ENCODE data around the gene SF3B6. TPM values are rescaled to one million over a fixed set of nuclear protein-coding genes. Genes with fewer than 3 reads are reported as not detected.
A peak's percentile ranks its signal among the peaks of the same experiment; 100 is the strongest.

SF3B6 gene
- total RNA-seq, 6 experiments from 2014 or later: 112 to 139 (median 126) TPM

DNA sequence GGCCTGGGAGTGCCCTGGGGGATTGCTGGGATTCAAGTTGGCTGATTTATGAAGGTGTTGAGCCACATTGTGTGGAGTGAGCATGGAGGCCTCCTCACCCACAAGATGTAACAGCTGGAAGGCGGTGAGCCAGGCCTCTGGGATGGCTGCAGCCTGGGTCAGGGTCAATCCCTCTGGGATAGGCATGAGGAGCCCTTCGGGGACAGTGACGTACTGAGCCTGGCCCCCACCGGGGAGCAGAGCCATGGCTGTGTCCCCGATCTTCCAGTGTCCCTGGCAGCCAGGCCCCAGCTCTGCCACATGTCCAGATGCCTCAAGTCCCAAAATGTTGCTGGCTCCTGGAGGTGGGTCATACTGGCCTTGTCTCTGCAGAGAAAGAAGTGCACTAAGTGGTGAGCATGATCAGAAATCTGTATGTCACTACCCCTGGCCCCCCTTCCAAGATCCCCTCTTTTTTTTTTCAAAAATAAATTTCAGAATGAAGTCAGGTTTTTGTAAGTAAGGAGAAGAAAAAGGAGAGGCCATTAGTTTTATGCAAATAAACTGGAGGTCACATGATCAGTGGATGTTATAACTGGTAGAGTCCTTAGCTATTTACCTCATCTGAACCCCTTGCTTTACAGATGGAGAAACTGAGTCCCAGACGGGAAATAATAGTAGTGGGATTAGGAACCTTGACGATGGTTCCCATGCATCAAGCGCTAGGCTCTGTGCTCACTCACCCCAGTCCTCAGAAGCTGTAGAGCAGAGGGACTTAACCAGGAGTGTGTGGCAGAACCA is 6.9 kb upstream of the SF3B6 start:
- Mint-ChIP-seq H3K36me3 (ENCODE audit: low read depth) (peaks cover 21% of the 10 kb centered on the region), H3K27me3 (ENCODE audit: insufficient read depth) (no peaks in the 10 kb centered on the region; the same call in none of the 2 replicates), H3K4me1 (ENCODE audit: low read depth) (peaks cover 42% of the 10 kb centered on the region), H3K27ac (peak overlapping the region; percentile 95), H3K9me3 (no peaks in the 10 kb centered on the region), H3K4me3 (peak overlapping the region; percentile 95)
- TF ChIP-seq, protein P1, sequence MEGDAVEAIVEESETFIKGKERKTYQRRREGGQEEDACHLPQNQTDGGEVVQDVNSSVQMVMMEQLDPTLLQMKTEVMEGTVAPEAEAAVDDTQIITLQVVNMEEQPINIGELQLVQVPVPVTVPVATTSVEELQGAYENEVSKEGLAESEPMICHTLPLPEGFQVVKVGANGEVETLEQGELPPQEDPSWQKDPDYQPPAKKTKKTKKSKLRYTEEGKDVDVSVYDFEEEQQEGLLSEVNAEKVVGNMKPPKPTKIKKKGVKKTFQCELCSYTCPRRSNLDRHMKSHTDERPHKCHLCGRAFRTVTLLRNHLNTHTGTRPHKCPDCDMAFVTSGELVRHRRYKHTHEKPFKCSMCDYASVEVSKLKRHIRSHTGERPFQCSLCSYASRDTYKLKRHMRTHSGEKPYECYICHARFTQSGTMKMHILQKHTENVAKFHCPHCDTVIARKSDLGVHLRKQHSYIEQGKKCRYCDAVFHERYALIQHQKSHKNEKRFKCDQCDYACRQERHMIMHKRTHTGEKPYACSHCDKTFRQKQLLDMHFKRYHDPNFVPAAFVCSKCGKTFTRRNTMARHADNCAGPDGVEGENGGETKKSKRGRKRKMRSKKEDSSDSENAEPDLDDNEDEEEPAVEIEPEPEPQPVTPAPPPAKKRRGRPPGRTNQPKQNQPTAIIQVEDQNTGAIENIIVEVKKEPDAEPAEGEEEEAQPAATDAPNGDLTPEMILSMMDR (IDR thresholded peaks at IDR 0.05): no peak
- no peak for DNase-seq

DNA sequence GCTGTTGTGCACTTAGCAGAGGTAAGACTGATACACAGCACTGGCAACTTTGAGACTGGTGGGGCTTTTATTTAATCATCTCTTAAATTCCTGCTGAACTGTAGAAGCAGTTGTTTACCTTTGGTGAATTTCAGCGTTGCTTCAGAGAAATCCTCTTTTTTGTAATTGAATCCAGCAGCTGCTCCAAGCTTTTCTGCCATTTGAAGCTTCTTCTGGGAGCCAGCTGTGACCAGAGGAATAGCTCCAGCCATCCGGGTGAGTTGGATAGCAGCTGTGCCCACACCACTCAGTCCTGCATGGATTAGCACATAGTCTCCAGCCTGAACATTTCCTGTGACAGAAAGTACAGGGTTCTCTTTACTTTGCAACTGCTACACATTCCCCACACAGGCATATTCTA is 4.6 kb upstream of the SF3B6 start:
- Mint-ChIP-seq H3K27me3 (ENCODE audit: insufficient read depth) (no peaks in the 10 kb centered on the region; the same call in none of the 2 replicates), H3K9me3 (no peaks in the 10 kb centered on the region), H3K27ac (no peak overlapping the region)

DNA sequence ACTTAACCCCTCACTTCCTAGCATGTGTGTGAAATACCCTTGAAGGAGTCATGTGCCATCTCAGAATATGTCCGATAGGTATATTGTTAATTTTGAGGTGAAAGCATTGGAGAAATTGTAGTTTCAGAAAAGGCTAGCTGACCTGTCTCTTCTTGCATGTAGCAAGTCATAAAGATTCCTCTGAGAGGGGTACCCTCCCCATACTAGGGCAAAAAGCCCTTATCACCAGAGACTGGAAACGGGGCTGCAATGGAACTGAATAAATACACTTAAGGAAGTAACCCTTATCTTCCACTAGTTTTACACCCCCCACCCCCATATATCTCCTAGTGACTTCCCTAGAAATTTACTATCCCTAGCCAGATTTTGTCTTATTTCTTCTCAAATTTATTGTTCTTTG is 1.8 kb upstream of the SF3B6 start:
- Mint-ChIP-seq H3K27me3 (ENCODE audit: insufficient read depth) (no peaks in the 10 kb centered on the region; the same call in 1 of the 2 replicates), H3K9me3 (no peaks in the 10 kb centered on the region), H3K4me1 (ENCODE audit: low read depth) (peaks cover 52% of the 10 kb centered on the region), H3K36me3 (ENCODE audit: low read depth) (peaks cover 35% of the 10 kb centered on the region), H3K4me3 (peak overlapping the region; percentile 97), H3K27ac (peak overlapping the region; percentile 92)
- DNase-seq: no peak
- TF ChIP-seq, protein P1 (IDR thresholded peaks at IDR 0.05): no peak

More for the DNA sequence above, 4.6 kb upstream of the SF3B6 start:
- TF ChIP-seq, protein P1 (IDR thresholded peaks at IDR 0.05): no peak
- no peak for DNase-seq
- Mint-ChIP-seq H3K4me1 (ENCODE audit: low read depth) (peaks cover 49% of the 10 kb centered on the region), H3K36me3 (ENCODE audit: low read depth) (peaks cover 21% of the 10 kb centered on the region), H3K4me3 (no peak overlapping the region)

DNA sequence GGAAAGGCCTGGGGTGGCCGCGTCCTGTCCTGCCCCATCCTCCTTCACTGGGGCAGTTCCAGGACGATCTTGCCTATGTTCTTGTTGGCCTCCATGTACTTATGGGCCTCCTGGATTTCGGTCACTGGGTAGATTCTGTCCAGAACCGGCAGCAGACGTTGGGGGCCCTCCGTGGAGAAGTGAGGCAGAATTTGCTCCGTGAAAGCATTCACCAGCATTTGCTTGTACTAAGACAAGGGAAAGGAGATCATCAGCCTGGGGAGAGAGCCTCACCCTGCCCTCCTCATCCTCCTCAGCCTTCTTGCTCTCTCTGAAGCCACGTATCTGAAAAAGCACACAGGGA is 1.4 kb upstream of the SF3B6 start:
- Mint-ChIP-seq H3K36me3 (ENCODE audit: low read depth) (peaks cover 36% of the 10 kb centered on the region), H3K27ac (peak overlapping the region; percentile 92), H3K4me1 (ENCODE audit: low read depth) (peaks cover 48% of the 10 kb centered on the region)

DNA sequence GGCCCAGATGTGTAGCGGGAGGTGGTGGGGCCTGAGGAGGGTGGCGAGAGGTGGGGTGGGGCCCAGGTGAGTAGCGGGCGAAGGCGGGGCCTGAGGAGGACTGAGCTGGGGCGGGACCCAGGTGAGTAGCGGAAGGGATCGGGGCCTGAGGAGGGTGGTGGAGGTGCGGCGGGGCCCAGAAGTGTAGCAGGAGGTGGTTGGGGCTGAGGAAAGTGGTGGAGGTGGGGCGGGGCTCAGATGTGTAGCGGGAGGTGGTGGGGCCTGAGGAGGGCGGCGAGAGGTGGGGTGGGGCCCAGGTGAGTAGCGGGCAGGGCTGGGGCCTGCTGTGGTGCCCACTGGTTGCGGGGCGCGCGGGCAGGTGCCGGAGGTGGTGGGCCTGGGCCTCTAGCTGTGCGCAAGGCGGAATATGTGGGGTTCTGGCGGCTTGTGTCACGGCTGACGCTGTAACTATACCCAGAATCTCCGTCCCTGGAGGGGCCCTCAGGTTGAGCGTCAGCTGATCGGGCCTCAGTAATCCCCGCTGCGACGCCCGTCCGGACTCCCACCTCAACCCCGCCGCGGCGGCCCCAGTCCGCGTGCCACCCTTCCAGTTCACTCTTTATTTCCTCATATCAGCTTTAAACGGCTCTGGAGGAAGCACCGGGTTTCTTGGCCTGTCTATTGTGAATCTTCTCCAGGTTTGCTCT is 866 bp upstream of the SF3B6 start:
- DNase-seq: no peak
- Mint-ChIP-seq H3K27ac (peak overlapping the region; percentile 92), H3K4me1 (ENCODE audit: low read depth) (peaks cover 43% of the 10 kb centered on the region)

More for the DNA sequence above, 1.4 kb upstream of the SF3B6 start:
- TF ChIP-seq, protein P1 (IDR thresholded peaks at IDR 0.05): no peak
- H3K27me3 Mint-ChIP-seq (ENCODE audit: insufficient read depth): no peaks in the 10 kb centered on the region; the same call in 1 of the 2 replicates
- no peaks in the 10 kb centered on the region for H3K9me3 Mint-ChIP-seq
- H3K4me3 Mint-ChIP-seq: peak overlapping the region; percentile 97
- no peak for DNase-seq

More for the DNA sequence above, 866 bp upstream of the SF3B6 start:
- TF ChIP-seq, protein P1 (IDR thresholded peaks at IDR 0.05): no peak
- Mint-ChIP-seq H3K9me3 (no peaks in the 10 kb centered on the region), H3K36me3 (ENCODE audit: low read depth) (peaks cover 35% of the 10 kb centered on the region), H3K4me3 (peak overlapping the region; percentile 97), H3K27me3 (ENCODE audit: insufficient read depth) (no peaks in the 10 kb centered on the region; the same call in 1 of the 2 replicates)
